Esophagus squamous epithelium (tissue), 4 donors: ENCODE data around the gene EGR4.

Source experiments
- POLR2A ChIP-seq, 4 donors: fragments of 450-650 bp; IDR thresholded peaks; one replicate each; pipeline ENCODE4 v1.6.1; 2017; ENCODE audit warnings: antibody characterized with exemption in 4 of 4, mild to moderate bottlenecking in 4 of 4, moderate library complexity in 3 of 4
- TF ChIP-seq, protein P1 (sequence below), 6 experiments: fragments of 450-650 bp in 4 of 6; fragments of 200-600 bp in 2 of 6; sonication (generic) in 2 of 6; IDR thresholded peaks; one replicate each; pipeline ENCODE4 v1.5.1; 2016 to 2019; ENCODE audit warnings: antibody characterized with exemption in 6 of 6, mild to moderate bottlenecking in 4 of 6, moderate library complexity in 4 of 6

DNA sequence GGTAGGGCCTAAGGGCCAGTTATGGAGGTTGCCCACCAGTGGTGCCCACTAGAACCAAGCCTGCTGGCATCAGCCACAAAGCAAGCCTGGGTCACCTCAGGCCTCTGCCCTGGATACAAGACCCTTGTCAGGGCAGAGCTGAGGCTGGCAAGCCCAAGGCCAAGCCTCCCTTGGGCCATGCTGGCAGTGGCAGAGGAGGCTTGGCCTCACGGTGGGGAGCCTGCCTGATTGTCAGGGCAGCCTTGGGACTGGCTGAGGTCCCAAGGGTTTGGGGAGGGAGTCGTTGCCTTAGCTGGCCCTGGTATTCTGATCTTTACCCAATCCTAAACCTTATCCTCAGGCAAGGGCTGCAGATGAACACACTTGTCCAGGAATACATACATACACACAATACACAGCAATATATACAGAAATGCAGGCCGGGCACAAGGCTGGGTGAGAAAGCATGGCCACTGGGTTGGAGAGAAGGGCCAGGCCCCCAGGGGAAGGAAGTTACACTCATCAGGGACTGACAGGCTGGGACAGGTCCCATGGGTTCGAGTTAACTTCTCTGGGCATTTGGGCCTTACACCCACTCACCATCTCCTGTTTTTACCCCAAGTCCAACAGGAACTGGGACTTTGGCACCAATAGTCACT, 38.2 kb downstream of the EGR4 start:
- no peak for TF ChIP-seq POLR2A (IDR thresholded peaks at IDR 0.05)
- TF ChIP-seq, protein P1, sequence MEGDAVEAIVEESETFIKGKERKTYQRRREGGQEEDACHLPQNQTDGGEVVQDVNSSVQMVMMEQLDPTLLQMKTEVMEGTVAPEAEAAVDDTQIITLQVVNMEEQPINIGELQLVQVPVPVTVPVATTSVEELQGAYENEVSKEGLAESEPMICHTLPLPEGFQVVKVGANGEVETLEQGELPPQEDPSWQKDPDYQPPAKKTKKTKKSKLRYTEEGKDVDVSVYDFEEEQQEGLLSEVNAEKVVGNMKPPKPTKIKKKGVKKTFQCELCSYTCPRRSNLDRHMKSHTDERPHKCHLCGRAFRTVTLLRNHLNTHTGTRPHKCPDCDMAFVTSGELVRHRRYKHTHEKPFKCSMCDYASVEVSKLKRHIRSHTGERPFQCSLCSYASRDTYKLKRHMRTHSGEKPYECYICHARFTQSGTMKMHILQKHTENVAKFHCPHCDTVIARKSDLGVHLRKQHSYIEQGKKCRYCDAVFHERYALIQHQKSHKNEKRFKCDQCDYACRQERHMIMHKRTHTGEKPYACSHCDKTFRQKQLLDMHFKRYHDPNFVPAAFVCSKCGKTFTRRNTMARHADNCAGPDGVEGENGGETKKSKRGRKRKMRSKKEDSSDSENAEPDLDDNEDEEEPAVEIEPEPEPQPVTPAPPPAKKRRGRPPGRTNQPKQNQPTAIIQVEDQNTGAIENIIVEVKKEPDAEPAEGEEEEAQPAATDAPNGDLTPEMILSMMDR (IDR thresholded peaks at IDR 0.05): no peak
